ENCODE results near the gene APBA2. TPM values are rescaled to one million over a fixed set of nuclear protein-coding genes. Genes with fewer than 3 reads are reported as not detected.

APBA2 gene
- total RNA-seq, 1 experiment from 2014 or later, result 12.9 TPM

DNA sequence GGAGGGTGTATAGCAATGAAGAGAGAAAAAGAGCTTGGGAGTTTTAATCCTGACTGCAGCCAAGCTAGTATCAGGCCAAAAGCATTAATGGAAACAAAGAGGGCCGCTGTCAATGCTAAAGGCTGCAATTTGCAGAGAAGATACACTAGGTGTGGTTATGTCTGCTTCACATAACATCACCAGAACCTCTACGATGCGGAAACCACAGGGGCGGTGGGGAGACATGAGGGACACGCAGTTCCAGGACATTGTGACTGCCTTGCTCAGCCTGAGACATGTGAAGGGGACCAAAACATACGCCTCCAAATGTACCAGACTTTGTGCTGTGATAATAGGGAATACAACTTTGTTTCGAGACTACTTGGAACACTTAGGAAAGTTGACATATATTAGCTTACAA lies 88.4 kb downstream of the APBA2 start:
- no peaks in the 10 kb centered on the region for H3K9me3 ChIP-seq (ENCODE audit: low read depth, low read length, poor library complexity, severe bottlenecking)
- ChIA-PET CTCF (no interaction called here), POLR2A (ENCODE audit: low non-redundant PET) (no interaction called here)
- no peaks in the 10 kb centered on the region for H3K4me1 ChIP-seq (ENCODE audit: insufficient read depth, low read length, poor library complexity, severe bottlenecking)
- intact Hi-C loops (cut with micrococcal nuclease; ENCODE audit: unreplicated experiment), result loop anchor here (10.0 kb wide), 1 partner anchor 159 kb away; no protein-coding TSS in a partner anchor
- no TSS peak for BruUV-seq (replicated peaks)
- H3K36me3 ChIP-seq (ENCODE audit: insufficient read depth, low read length, poor library complexity, severe bottlenecking), result no peaks in the 10 kb centered on the region
- H3K27ac ChIP-seq (ENCODE audit: low read depth, low read length, poor library complexity, severe bottlenecking), result no peak overlapping the region
- no peak overlapping the region for H3K4me3 ChIP-seq (ENCODE audit: low read depth, low read length, poor library complexity, severe bottlenecking)
- H3K27me3 ChIP-seq (replicated peaks; ENCODE audit: insufficient read depth, low read depth, low read length, poor library complexity), result no peaks in the 10 kb centered on the region
- no peak for DNase-seq (ENCODE audit: low spot score)
- TF ChIP-seq, protein P1, sequence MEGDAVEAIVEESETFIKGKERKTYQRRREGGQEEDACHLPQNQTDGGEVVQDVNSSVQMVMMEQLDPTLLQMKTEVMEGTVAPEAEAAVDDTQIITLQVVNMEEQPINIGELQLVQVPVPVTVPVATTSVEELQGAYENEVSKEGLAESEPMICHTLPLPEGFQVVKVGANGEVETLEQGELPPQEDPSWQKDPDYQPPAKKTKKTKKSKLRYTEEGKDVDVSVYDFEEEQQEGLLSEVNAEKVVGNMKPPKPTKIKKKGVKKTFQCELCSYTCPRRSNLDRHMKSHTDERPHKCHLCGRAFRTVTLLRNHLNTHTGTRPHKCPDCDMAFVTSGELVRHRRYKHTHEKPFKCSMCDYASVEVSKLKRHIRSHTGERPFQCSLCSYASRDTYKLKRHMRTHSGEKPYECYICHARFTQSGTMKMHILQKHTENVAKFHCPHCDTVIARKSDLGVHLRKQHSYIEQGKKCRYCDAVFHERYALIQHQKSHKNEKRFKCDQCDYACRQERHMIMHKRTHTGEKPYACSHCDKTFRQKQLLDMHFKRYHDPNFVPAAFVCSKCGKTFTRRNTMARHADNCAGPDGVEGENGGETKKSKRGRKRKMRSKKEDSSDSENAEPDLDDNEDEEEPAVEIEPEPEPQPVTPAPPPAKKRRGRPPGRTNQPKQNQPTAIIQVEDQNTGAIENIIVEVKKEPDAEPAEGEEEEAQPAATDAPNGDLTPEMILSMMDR (conservative IDR thresholded peaks at IDR 0.05; ENCODE audit: low read depth, low read length), result no peak
- TF ChIP-seq EZH2 (IDR thresholded peaks at IDR 0.05; ENCODE audit: borderline replicate concordance, low read depth, low read length, poor library complexity, severe bottlenecking), result no peak

DNA sequence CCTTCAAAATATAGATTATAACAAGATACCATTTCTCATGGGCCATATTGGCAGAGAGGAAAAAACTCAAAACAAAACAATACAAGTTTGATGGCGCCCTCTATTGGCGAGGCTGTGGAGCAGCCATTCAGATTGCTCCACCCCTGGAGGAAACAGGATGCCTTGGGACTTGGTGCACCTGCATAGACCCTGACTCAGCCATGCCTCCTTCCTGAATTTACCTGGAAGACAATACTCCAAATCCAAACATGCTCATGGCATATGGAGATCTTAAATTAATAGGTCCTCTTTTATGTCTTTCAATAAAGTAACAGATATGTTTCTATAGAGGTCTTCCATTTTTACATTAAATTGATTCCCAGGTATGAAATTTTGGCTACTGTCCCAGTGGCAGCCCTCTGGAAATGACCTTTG lies 90.0 kb downstream of the APBA2 start:
- TF ChIP-seq, protein P1 (conservative IDR thresholded peaks at IDR 0.05; ENCODE audit: low read depth, low read length), result peak; percentile 92
- no peak for TF ChIP-seq EZH2 (IDR thresholded peaks at IDR 0.05; ENCODE audit: borderline replicate concordance, low read depth, low read length, poor library complexity, severe bottlenecking)
- Histone ChIP-seq H3K9me3 (ENCODE audit: low read depth, low read length, poor library complexity, severe bottlenecking) (no peaks in the 10 kb centered on the region), H3K4me3 (ENCODE audit: low read depth, low read length, poor library complexity, severe bottlenecking) (no peak overlapping the region), H3K27ac (ENCODE audit: low read depth, low read length, poor library complexity, severe bottlenecking) (no peak overlapping the region), H3K36me3 (ENCODE audit: insufficient read depth, low read length, poor library complexity, severe bottlenecking) (no peaks in the 10 kb centered on the region), H3K4me1 (ENCODE audit: insufficient read depth, low read length, poor library complexity, severe bottlenecking) (no peaks in the 10 kb centered on the region), H3K27me3 (replicated peaks; ENCODE audit: insufficient read depth, low read depth, low read length, poor library complexity) (no peaks in the 10 kb centered on the region)
- ChIA-PET CTCF (no interaction called here), POLR2A (ENCODE audit: low non-redundant PET) (no interaction called here)
- no TSS peak for BruUV-seq (replicated peaks)
- DNase-seq (ENCODE audit: low spot score), result peak; percentile 55
- intact Hi-C loops (cut with micrococcal nuclease; ENCODE audit: unreplicated experiment), result loop anchor here (10.0 kb wide), 1 partner anchor 161 kb away; no protein-coding TSS in a partner anchor

DNA sequence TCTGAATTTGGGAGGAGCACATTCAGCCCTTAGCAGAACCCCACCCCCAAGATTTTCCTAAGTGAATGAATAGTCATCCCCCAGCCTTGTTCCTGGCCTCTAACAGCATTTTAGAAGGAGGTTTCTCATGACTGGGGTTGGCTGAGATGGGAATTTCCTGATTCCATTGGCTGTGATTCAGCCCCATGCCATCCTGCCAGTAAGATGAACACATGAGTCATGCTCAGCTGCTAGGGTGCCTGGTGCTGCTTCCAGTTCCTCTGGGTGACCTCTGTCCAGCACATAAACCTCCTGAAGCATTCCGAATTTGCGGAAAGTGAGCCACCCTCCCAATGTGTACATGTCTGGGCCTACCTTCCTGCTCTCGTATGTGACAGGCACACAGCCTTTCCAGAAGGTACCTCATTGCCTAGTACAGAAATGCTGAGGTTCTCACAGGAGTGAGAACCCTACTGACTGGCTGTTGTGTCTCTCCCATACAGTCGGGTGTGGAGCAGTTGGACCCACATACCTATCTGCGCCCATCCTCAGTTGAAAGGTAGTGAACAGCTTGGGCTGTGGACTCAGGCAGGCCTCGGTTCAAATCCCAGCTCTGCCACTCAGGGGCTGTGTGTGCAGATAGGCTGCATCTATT lies 91.7 kb downstream of the APBA2 start:
- Histone ChIP-seq H3K27me3 (replicated peaks; ENCODE audit: insufficient read depth, low read depth, low read length, poor library complexity) (no peaks in the 10 kb centered on the region), H3K4me1 (ENCODE audit: insufficient read depth, low read length, poor library complexity, severe bottlenecking) (no peaks in the 10 kb centered on the region), H3K4me3 (ENCODE audit: low read depth, low read length, poor library complexity, severe bottlenecking) (no peak overlapping the region), H3K36me3 (ENCODE audit: insufficient read depth, low read length, poor library complexity, severe bottlenecking) (no peaks in the 10 kb centered on the region), H3K27ac (ENCODE audit: low read depth, low read length, poor library complexity, severe bottlenecking) (no peak overlapping the region), H3K9me3 (ENCODE audit: low read depth, low read length, poor library complexity, severe bottlenecking) (no peaks in the 10 kb centered on the region)
- peak; percentile 46 for DNase-seq (ENCODE audit: low spot score)
- TF ChIP-seq EZH2 (IDR thresholded peaks at IDR 0.05; ENCODE audit: borderline replicate concordance, low read depth, low read length, poor library complexity, severe bottlenecking), result no peak
- TF ChIP-seq, protein P1 (conservative IDR thresholded peaks at IDR 0.05; ENCODE audit: low read depth, low read length), result no peak
- BruUV-seq (replicated peaks), result no TSS peak
- intact Hi-C loops (cut with micrococcal nuclease; ENCODE audit: unreplicated experiment), result loop anchor here (10.0 kb wide), 1 partner anchor 163 kb away; no protein-coding TSS in a partner anchor
- ChIA-PET CTCF (no interaction called here), POLR2A (ENCODE audit: low non-redundant PET) (no interaction called here)
